DLD1 (cell line): Measurements from ENCODE around the gene PYY.
"Not testable (repeated sequence)": the region's sequence is repeated elsewhere in the genome, so short reads cannot be mapped to it uniquely, and the experiment has no call there.

Experiments used
- in situ Hi-C: cut with HindIII; loops from 2 replicates; pipeline ENCODE4 v1.10.0; 2017; ENCODE audit warnings: low sequenced_read_pairs

PYY gene

GRCh38 chr17:43979011-43979410, 25.3 kb upstream of the PYY start:
- in situ Hi-C loops = no loop called here

- in situ Hi-C loops = no loop called here
Observed at GRCh38 chr17:43978078-43978477, 24.3 kb upstream of the PYY start.

DNA sequence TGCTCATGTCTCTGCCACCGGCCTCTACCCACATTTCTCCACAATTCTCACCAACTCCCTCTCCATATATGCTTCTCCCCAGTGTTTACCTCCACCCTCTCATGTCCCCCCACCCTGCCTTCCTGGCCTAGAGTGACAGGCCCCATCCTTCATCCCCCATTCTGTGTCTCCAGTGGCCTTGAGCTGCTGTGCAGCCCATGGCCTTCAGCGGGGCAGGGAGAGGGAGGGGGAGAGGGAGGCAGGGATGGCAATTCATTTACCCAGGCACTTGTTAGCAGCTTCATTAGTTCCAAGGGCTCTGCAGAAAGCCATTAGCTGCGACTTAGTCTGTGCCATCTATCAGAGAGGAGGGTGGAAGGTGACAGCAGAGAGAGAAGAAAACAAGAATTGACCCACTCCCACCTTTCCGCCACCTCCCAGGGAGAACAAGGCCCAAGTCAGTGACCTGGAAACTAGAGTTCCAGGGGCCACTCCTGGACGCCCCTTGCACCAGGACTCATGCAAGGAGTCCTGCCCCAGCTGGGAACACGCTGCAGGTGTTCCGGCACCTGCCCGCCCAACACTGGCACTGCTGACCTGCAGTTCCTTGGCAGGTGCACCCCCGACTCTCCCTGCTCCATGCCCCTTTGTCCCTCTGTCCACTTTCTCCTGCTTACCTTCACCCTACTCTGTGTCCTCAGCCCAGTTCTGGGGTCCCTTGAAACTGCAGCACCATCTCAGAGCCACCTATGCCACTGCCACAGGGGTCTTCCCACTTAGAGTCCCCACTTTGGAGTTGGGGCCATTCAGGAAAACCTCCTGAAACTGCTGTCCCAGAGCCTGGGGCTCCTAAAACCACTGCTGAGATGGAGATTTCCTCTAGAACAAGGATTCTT, 23.5 kb upstream of the PYY start:
- in situ Hi-C loops = no loop called here

DNA sequence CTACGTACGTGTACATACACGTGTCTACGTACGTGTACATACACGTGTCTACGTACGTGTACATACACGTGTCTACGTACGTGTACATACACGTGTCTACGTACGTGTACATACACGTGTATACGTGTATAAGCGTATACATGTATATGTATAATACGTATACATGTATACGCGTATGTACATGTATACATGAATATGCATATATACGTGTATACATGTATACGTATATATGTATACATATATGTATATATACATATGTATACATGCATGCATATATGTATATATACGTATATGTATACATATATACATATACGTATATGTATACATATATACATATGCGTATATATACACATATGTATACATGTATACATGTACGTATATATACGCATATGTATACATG, 22.2 kb upstream of the PYY start:
- in situ Hi-C loops = no loop called here

DNA sequence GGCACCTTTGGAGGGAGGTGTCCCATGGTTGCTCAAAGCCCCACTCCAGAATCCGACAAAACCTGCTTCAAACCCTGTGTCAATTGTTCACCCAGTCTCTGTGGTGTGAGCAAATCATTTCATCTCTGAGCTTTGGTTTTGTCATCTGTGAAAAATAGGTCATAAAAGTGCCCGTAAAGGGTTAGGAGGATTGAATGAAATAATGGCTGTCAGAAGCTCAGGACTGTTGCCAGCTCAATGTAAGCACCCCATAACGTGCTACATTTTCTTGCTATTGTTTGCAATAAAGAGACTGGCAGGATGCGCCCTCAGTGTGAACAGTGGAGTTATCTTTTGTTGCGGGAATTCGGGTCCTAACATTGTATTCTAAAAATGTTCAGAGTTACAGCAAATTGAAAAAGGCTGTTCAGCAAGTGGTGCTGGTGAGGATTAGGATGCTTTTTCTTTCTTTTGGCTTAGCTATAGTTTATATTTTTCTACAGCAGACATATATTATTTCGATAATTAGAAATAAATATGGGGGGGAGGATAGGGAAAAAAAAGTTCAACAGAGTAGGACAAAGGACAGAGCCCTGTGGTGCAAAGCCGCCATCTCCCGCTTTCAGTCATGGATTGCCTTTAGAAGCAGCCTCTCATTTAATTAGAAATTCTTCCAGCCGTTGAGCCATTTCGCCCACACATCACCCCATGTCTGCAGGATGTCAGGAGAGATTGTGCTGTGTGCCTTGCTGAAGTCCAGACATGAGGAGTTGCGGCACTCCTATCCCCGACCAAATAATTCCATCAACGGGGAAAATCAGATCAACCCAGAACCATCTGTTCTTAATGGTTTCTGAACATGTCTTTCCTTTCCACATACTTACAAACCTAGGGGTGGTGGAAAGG, 20.9 kb upstream of the PYY start:
- in situ Hi-C loops = no loop called here

DNA sequence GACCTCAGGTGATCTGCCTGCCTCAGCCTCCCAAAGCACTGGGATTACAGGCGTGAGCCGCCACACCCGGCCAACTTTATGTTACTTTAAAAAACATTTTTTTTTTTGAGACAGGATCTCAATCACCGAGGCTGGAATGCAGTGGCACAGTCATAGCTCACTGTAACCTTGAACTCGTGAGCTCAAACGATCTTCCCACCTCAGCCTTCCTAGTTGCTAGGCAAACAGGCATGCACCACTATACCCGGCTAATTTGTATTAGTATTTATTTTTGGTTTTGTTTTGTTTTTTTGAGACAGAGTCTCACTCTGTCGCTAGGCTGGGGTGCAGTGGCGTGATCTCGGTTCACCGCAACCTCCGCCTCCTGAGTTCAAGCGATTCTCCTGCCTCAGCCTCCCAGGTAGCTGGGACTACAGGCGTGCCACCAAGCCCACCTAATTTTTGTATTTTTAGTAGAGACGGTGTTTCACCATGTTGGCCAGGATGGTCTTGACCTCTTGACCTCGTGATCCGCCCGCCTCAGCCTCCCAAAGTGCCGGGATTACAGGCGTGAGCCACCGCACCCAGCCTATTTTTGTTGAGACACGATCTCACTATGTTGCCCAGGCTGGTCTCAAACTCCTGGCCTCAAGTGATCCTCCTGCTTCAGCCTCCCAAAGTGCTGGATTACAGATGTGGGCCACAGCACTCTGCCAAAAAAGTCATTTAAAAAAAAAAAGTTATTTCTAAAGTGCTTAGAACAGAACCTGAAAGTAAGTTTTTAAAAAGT, 18.9 kb upstream of the PYY start:
- in situ Hi-C loops = not testable (repeated sequence)

GRCh38 chr17:43971436-43971835, 17.7 kb upstream of the PYY start:
- in situ Hi-C loops = not testable (repeated sequence)

DNA sequence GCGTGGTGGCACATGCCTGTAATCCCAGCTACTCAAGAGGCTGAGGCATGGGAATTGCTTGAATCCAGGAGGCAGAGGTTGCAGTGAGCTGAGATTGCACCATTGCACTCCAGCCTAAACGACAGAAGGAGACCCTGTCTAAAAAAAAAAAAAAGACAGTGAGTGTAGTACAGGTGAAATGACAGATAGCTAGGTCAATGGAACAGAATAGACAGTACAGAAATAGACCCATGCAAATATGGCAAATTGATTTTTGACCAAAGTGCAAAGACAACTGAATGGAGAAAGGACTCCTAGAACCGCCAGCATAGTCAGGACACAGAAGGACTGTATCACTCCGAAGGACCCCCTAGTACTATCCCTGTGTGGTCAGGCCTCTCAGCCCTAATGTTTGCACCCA, 16.6 kb upstream of the PYY start:
- in situ Hi-C loops = no loop called here

GRCh38 chr17:43967251-43967875, 13.6 kb upstream of the PYY start:
- in situ Hi-C loops = no loop called here

GRCh38 chr17:43966276-43966675, 12.5 kb upstream of the PYY start:
- in situ Hi-C loops = no loop called here

GRCh38 chr17:43962479-43962878, 8.7 kb upstream of the PYY start:
- in situ Hi-C loops = no loop called here

DNA sequence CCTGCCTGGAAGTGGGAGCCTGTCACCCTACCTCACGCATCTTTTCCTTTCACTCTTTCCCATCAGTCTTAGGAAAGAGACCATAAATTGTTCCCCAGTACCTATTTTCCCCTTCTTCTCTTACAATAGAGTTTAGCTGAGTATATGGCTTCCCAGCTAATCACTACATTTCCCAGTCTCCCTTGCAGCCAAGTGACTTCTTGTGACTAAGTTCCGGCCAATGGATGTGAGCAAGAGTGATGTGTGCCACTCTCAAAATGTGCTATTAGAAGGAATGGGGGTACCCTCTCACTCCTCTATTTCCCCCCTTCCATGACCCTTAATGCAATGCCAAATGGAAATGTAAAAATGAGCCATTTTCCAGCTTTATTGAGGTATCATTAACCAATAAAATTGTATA, 8.2 kb upstream of the PYY start:
- in situ Hi-C loops = no loop called here

- in situ Hi-C loops = not testable (repeated sequence)
Observed at GRCh38 chr17:43961292-43961691, 7.6 kb upstream of the PYY start.

- in situ Hi-C loops = no loop called here
Observed at GRCh38 chr17:43958748-43959352, 5.1 kb upstream of the PYY start.

- in situ Hi-C loops = no loop called here
Observed at GRCh38 chr17:43956222-43956621, 2.5 kb upstream of the PYY start.

DNA sequence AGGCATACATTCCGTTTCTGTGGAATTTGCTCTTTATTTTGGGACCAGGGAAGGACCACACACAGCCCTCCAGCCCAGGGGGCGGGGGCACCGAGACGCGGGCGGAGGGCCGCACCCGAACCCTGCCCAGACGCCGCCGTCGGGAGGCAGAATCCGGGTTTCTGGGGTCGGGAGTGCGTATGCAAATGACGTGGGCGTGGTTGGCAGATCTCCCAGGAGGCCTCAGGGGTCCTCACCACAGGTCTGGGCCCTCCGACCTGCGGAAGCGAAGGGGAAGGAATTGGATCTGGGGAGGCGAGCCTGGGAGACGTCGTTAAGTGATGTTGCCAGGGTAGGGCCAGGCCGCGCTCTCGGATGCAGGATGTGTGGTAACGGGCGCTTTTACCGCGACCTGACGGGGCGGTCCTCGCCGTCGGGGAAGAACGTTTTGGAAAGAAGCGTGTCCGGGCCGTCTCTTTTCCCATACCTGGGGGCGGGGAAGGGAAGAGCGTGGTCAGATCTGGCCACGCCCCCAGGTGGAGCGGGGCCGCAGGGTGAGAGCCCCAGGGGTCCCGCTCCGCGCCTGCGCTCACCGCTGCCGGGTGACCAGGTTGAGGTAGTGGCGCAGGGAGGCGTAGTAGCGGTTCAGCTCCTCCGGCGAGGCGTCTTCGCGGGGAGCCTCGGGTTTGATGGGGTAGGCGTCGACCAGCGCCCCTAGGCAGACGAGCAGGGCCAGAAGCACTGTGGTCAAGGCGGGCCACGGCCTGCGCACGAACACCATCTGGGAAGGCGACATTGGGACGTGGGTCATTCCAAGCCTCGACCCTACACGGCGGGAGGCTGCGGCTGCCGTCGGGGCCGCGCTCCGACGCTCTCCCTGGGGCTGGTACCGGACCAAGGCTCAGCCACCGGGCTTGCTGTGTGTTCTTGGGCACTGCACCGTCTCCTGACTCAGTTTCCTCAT, 745 bp downstream of the PYY start:
- in situ Hi-C loops = no loop called here

- in situ Hi-C loops = no loop called here
Observed at GRCh38 chr17:43952351-43952723, 1.4 kb downstream of the PYY start.

GRCh38 chr17:43951750-43952149, 2.0 kb downstream of the PYY start:
- in situ Hi-C loops = no loop called here

GRCh38 chr17:43950554-43950953, 3.2 kb downstream of the PYY start:
- in situ Hi-C loops = no loop called here
